Activated effector memory CD4-positive, alpha-beta T cell treated with anti-CD3 and anti-CD28 coated beads, Interleukin-2, amount 50 U/mL, for 16 hours (primary cell): Measurements from ENCODE around the gene MYL3.
A peak's percentile ranks its signal among the peaks of the same experiment; 100 is the strongest.
"Not testable (repeated sequence)": the region's sequence is repeated elsewhere in the genome, so short reads cannot be mapped to it uniquely, and the experiment has no call there.

Experiments used
- DNase-seq: peaks from one replicate; pipeline ENCODE4 v3.0.0-alpha.2; 2020

MYL3 gene

DNA sequence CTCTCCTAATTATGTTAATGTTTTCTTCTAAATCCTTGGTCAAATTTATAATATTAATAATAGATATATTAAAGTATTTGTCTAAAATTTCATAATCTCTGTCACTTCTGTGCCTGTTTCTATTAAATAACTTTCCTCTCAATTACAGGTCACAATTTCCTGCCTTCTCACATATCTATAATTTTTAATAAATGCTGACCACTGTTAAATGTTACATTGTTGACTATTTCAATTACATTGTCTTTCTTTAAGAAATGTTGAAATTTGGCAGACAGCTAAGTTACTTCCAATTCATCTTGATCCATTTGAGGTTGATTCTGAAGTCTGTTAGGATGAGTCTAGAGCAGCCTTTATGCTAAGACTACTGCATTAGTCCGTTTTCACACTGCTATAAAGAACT is 41.7 kb downstream of the MYL3 start:
- no peak for DNase-seq

DNA sequence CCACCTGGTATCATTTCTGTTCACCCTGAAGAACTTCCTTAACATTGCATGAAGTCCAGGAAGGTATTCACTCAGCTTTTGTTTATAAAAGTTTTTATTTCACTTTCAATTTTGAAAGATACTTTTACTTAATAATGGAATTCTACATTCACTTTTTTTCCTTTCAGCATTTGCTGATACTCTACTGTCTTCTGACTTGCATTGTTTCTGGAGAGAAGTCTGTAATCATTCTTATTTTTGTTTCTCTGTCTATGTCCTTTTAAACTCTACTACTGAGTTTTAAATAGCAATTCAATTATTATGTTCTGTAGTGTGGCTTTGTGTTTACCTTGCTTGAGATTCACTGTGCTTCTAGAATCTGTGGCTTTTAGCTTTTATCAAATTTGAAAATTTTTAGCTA is 42.4 kb downstream of the MYL3 start:
- DNase-seq = no peak

DNA sequence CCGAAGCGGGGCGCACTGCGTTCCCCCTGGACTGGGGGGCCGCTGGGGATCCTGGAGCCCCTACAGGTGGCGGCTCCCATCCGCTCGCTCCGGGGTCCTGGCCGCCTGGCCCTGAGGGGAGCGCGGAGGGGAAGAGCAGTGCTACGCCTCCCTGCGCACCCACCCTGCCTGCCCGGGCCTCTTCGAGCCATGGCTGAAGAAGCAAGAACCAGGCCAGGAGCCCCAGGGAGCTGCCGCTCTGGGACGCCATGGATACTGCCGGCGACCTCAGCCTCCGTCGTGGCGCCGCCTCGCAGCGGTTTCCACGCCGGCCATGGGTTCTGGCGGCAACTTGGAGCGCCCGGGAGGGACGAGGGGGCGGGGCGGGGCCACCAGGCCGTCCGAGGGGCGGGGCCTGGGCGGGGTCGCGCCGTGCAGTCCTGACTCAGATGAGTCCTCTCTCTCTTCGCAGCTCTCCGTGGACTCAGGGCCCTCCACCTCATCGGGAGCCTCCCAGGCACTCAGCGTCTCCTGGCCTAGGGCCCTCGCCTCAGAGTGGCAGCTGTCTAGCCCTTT is 50.9 kb downstream of the MYL3 start:
- peak; percentile 89 for DNase-seq

DNA sequence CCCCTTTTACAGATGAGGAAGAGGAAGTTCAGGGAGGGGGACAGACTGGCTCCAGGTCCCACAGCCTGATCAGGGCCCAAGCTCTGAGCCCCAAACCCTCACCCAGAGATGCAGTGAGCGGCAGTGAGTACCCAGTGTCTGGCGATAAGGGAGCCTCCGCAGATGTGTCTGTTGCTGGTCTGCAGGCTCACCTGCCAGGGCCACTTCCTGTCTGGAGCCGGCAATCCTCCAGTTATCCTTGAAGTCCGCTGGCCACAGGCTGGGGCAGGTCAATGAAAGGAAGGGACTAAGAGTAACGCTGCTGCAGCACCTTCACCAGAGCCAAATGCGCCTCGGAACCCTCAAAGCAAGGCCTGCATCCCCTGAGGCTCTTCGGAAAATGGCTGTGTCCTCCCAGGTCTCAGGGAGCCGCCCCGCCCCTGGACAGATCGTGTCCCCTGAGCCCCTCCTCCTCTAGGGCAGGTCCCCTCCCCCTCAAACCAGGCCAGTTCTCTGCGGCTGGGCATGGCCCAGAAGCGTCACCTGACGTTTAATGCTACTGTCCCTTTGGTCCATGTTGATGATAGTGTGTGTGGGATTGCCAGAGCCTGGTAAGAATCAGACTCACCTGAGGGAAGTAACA is 51.5 kb downstream of the MYL3 start:
- no peak for DNase-seq

DNA sequence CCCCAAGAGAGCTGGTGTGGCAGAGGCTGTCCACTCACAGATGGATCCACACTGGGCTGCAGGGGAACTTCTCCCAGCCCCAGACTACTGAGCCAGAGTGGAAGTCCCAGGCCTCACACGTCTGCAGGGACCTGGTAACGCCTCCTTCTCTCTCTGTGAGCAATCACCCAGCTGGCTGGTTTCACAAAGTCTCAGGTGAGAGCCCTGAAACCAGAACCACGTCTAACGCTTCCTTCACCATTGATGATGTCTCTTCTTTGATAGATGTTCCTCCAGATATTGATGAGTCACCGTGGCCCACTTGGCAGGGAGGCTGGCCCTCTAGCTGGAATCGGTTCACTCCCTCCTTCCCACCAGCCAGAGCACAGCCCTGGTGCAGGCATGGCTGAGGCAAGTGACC is 54.5 kb downstream of the MYL3 start:
- DNase-seq = not testable (repeated sequence)
